CD4-positive, alpha-beta memory T cell (primary cell): ENCODE results near the gene DEFB115. TPM values are rescaled to one million over a fixed set of nuclear protein-coding genes. Genes with fewer than 3 reads are reported as not detected.
A peak's percentile ranks its signal among the peaks of the same experiment; 100 is the strongest.
"Not testable (repeated sequence)": the region's sequence is repeated elsewhere in the genome, so short reads cannot be mapped to it uniquely, and the experiment has no call there.

ENCODE experiments used
- CTCF ChIA-PET: fragments of 350-600 bp; sonication (Branson Sonifier 250); formaldehyde crosslinking; loops from one replicate; lab custom pipeline; 2021; ENCODE audit warnings: inconsistent platforms; ENCODE audit not compliant: partially characterized antibody; lab: Charles Lee
- POLR2A ChIA-PET: fragments of 350-600 bp; sonication (Branson Sonifier 250); formaldehyde crosslinking; loops from one replicate; lab custom pipeline; 2021; ENCODE audit not compliant: partially characterized antibody; lab: Charles Lee
- DNase-seq, 5 donors: peaks; one replicate each; pipeline versions ENCODE4 v3.0.0 to v3.0.0-alpha.2; 2020 to 2022; ENCODE audit warnings: mixed read lengths in 1 of 5
- H3K27ac ChIP-seq: one replicate; pipeline ENCODE4 v1.7.0; 2013; ENCODE audit warnings: low read depth, low read length
- H3K27me3 ChIP-seq: 2 replicates; pipeline ENCODE4 v1.7.0; 2013; ENCODE audit warnings: mild to moderate bottlenecking, low read length, moderate library complexity; ENCODE audit not compliant: insufficient read depth
- H3K36me3 ChIP-seq: 2 replicates; pipeline ENCODE4 v1.7.0; 2013; ENCODE audit warnings: mild to moderate bottlenecking, low read length, moderate library complexity; ENCODE audit not compliant: insufficient read depth
- H3K4me1 ChIP-seq: 2 replicates; pipeline ENCODE4 v1.7.0; 2013; ENCODE audit warnings: mild to moderate bottlenecking, low read length, moderate library complexity; ENCODE audit not compliant: insufficient read depth
- H3K4me3 ChIP-seq, 2 donors: one replicate each; pipeline ENCODE4 v1.7.0; 2013; ENCODE audit warnings: low read length in 2 of 2, mild to moderate bottlenecking in 1 of 2
- H3K9me3 ChIP-seq, 2 donors: one replicate each; pipeline ENCODE4 v1.7.0; 2013; ENCODE audit warnings: low read length in 2 of 2, control low read depth in 1 of 2; ENCODE audit not compliant: control insufficient read depth in 1 of 2
- H3K27ac Mint-ChIP-seq, 7 donors: one replicate each; pipeline ENCODE4 v1.8.0; 2020 to 2021; ENCODE audit warnings: mixed read lengths in 7 of 7, mild to moderate bottlenecking in 6 of 7, inconsistent platforms in 3 of 7, moderate library complexity in 3 of 7
- H3K27me3 Mint-ChIP-seq, 2 donors: one replicate each; pipeline ENCODE4 v1.8.0; 2020 to 2021; ENCODE audit warnings: mixed read lengths in 2 of 2
- H3K36me3 Mint-ChIP-seq, 2 donors: one replicate each; pipeline ENCODE4 v1.8.0; 2020 to 2021; ENCODE audit warnings: mixed read lengths in 2 of 2, inconsistent platforms in 1 of 2, mild to moderate bottlenecking in 1 of 2
- H3K4me1 Mint-ChIP-seq, 4 donors: one replicate each; pipeline ENCODE4 v1.8.0; 2020 to 2021; ENCODE audit warnings: mixed read lengths in 4 of 4, mild to moderate bottlenecking in 1 of 4
- H3K4me3 Mint-ChIP-seq, 8 donors: one replicate each; pipeline ENCODE4 v1.8.0; 2020 to 2021; ENCODE audit warnings: mixed read lengths in 8 of 8, mild to moderate bottlenecking in 7 of 8, moderate library complexity in 6 of 8, inconsistent platforms in 3 of 8
- H3K9me3 Mint-ChIP-seq, 8 donors: one replicate each; pipeline ENCODE4 v1.8.0; 2020 to 2021; ENCODE audit warnings: mixed read lengths in 8 of 8, mild to moderate bottlenecking in 5 of 8, inconsistent platforms in 3 of 8, moderate library complexity in 1 of 8
- intact Hi-C: fragments of 100-400 bp; cut with micrococcal nuclease; formaldehyde crosslinking; loops from one replicate; pipeline ENCODE4 v1.15.1; 2023
- polyA plus RNA-seq, 2 donors: library from polyadenylated mRNA; unstranded; fragments of 300-500 nt; fragmentation: Illumina TruSeq; gene quantifications; one replicate each; pipeline ENCODE4 v1.2.3, GENCODE V29; 2021
- total RNA-seq, 2 experiments: library from RNA; stranded (reverse); gene quantifications; one replicate each; pipeline ENCODE4 v1.2.3, GENCODE V29; 2021

DEFB115 gene
- total and polyA plus RNA-seq, 4 experiments from 2014 or later, result not detected

GRCh38 chr20:31278178-31278577, 20.7 kb downstream of the DEFB115 start:
- H3K4me1 Mint-ChIP-seq, result no peaks in the 10 kb centered on the region
- peaks cover 3 to 27% (median 14%) of the 10 kb centered on the region in 8 donors for H3K9me3 Mint-ChIP-seq
- Histone ChIP-seq H3K4me1 (no peaks in the 10 kb centered on the region), H3K27me3 (no peaks in the 10 kb centered on the region), H3K27ac (no peak overlapping the region), H3K9me3 (no peaks in the 10 kb centered on the region), H3K4me3 (no peak overlapping the region), H3K36me3 (no peaks in the 10 kb centered on the region)
- H3K27me3 Mint-ChIP-seq, result no peaks in the 10 kb centered on the region
- ChIA-PET CTCF (no interaction called here), POLR2A (no interaction called here)
- H3K4me3 Mint-ChIP-seq, result peak overlapping the region in 1 of 8 donors; percentile 17
- intact Hi-C loops, result no loop called here
- H3K36me3 Mint-ChIP-seq, result no peaks in the 10 kb centered on the region
- H3K27ac Mint-ChIP-seq, result no peak overlapping the region
- DNase-seq, result no peak

GRCh38 chr20:31284964-31285363, 27.5 kb downstream of the DEFB115 start:
- CTCF ChIA-PET, H3K4me1 Mint-ChIP-seq, H3K27ac ChIP-seq, H3K27ac Mint-ChIP-seq, H3K27me3 Mint-ChIP-seq, H3K4me3 Mint-ChIP-seq, H3K27me3 ChIP-seq, H3K36me3 Mint-ChIP-seq, intact Hi-C loops, H3K9me3 ChIP-seq, H3K4me1 ChIP-seq, DNase-seq, POLR2A ChIA-PET, H3K4me3 ChIP-seq, H3K36me3 ChIP-seq: not testable (repeated sequence)
- peaks cover 4 to 30% (median 16%) of the 10 kb centered on the region in 8 donors for H3K9me3 Mint-ChIP-seq

GRCh38 chr20:31308535-31309162, 51.2 kb downstream of the DEFB115 start, which contains the start of gene DEFB116:
Gene DEFB116, minus strand, starts transcription at chr20:31308585. Its CDS starts 0 bp downstream, at chr20:31308585.
- ChIA-PET POLR2A (no interaction called here), CTCF (no interaction called here)
- no peak within 1 kb of the TSS for H3K4me3 ChIP-seq
- Mint-ChIP-seq H3K4me3 (no peak within 1 kb of the TSS), H3K4me1 (no peaks in the 10 kb centered on the region), H3K9me3 (peaks cover 0 to 5% (median 2%) of the 10 kb centered on the region in 8 donors), H3K27ac (no peak within 1 kb of the TSS), H3K27me3 (no peaks in the 10 kb centered on the region), H3K36me3 (no peaks in the 10 kb centered on the region)
- no peak for DNase-seq
- intact Hi-C loops, result no loop called here
- H3K36me3 ChIP-seq, result no peaks in the 10 kb centered on the region
- H3K9me3 ChIP-seq, result no peaks in the 10 kb centered on the region
- no peaks in the 10 kb centered on the region for H3K4me1 ChIP-seq
- no peak within 1 kb of the TSS for H3K27ac ChIP-seq
- H3K27me3 ChIP-seq, result no peaks in the 10 kb centered on the region

Other genes starting within 250 kb of the DEFB115 start
- not detected for gene DEFB116, start 50.9 kb downstream of the DEFB115 start, total RNA-seq
- not detected for gene DEFB116, start 50.9 kb downstream of the DEFB115 start, polyA plus RNA-seq
- not detected for gene DEFB118, start 110.9 kb downstream of the DEFB115 start, total RNA-seq
- gene DEFB118, start 110.9 kb downstream of the DEFB115 start, polyA plus RNA-seq, result not detected
- gene DEFB119, start 132.9 kb downstream of the DEFB115 start, total RNA-seq, result not detected
- not detected for gene DEFB119, start 132.9 kb downstream of the DEFB115 start, polyA plus RNA-seq
- gene DEFB121, start 148.6 kb downstream of the DEFB115 start, total RNA-seq, result not detected
- not detected for gene DEFB121, start 148.6 kb downstream of the DEFB115 start, polyA plus RNA-seq
- gene DEFB123, start 183.0 kb downstream of the DEFB115 start, total RNA-seq, result not detected
- gene DEFB123, start 183.0 kb downstream of the DEFB115 start, polyA plus RNA-seq, result not detected
- not detected for gene DEFB124, start 217.5 kb downstream of the DEFB115 start, total RNA-seq
- gene DEFB124, start 217.5 kb downstream of the DEFB115 start, polyA plus RNA-seq, result not detected
- gene REM1, start 217.6 kb downstream of the DEFB115 start, total RNA-seq, result not detected
- not detected for gene REM1, start 217.6 kb downstream of the DEFB115 start, polyA plus RNA-seq